ENCODE measurements around the gene SCFD2. TPM values are rescaled to one million over a fixed set of nuclear protein-coding genes. Genes with fewer than 3 reads are reported as not detected.

The SCFD2 gene
- total RNA-seq, 1 donor from 2014 or later, result 14.3 TPM

GRCh38 chr4:53003959-53004358 lies 361.9 kb downstream of the SCFD2 start:
- TF ChIP-seq CTCF (IDR thresholded peaks at IDR 0.05), result no peak
- H3K9me3 ChIP-seq, result no peaks in the 10 kb centered on the region
- H3K27ac ChIP-seq, result no peak overlapping the region
- no peak overlapping the region for H3K4me3 ChIP-seq
- ATAC-seq (no peak), DNase-seq (no peak)
- H3K36me3 ChIP-seq, result no peaks in the 10 kb centered on the region
- intact Hi-C loops (cut with DNase I), result no loop called here
- no peaks in the 10 kb centered on the region for H3K27me3 ChIP-seq
- no peaks in the 10 kb centered on the region for H3K4me1 ChIP-seq

GRCh38 chr4:53000560-53000959 lies 365.3 kb downstream of the SCFD2 start:
- Histone ChIP-seq H3K27ac (no peak overlapping the region), H3K9me3 (no peaks in the 10 kb centered on the region), H3K4me1 (peaks cover 7% of the 10 kb centered on the region), H3K4me3 (no peak overlapping the region), H3K27me3 (no peaks in the 10 kb centered on the region), H3K36me3 (no peaks in the 10 kb centered on the region)
- no peak for TF ChIP-seq CTCF (IDR thresholded peaks at IDR 0.05)
- ATAC-seq (no peak), DNase-seq (no peak)
- intact Hi-C loops (cut with DNase I), result no loop called here

- intact Hi-C loops (cut with DNase I), result no loop called here
- no peak overlapping the region for H3K27ac ChIP-seq
- peaks cover 7% of the 10 kb centered on the region for H3K4me1 ChIP-seq
- H3K4me3 ChIP-seq, result no peak overlapping the region
- no peaks in the 10 kb centered on the region for H3K27me3 ChIP-seq
- no peaks in the 10 kb centered on the region for H3K9me3 ChIP-seq
- DNase-seq, result no peak
- no peaks in the 10 kb centered on the region for H3K36me3 ChIP-seq
- TF ChIP-seq CTCF (IDR thresholded peaks at IDR 0.05), result no peak
- ATAC-seq, result peak; percentile 27
Observed at GRCh38 chr4:52999626-53000025, 366.2 kb downstream of the SCFD2 start.

- no peak for TF ChIP-seq CTCF (IDR thresholded peaks at IDR 0.05)
- DNase-seq (no peak), ATAC-seq (no peak)
- no peak overlapping the region for H3K4me3 ChIP-seq
- H3K27ac ChIP-seq, result peak overlapping the region; percentile 81
- H3K27me3 ChIP-seq, result no peaks in the 10 kb centered on the region
- intact Hi-C loops (cut with DNase I), result no loop called here
- H3K9me3 ChIP-seq, result no peaks in the 10 kb centered on the region
- peaks cover 7% of the 10 kb centered on the region for H3K4me1 ChIP-seq
- H3K36me3 ChIP-seq, result no peaks in the 10 kb centered on the region
Observed at GRCh38 chr4:52998413-52998812, 367.4 kb downstream of the SCFD2 start.

- intact Hi-C loops (cut with DNase I), result no loop called here
- DNase-seq (no peak), ATAC-seq (no peak)
- peak overlapping the region; percentile 81 for H3K27ac ChIP-seq
- TF ChIP-seq CTCF (IDR thresholded peaks at IDR 0.05), result no peak
- H3K4me1 ChIP-seq, result peaks cover 7% of the 10 kb centered on the region
- H3K27me3 ChIP-seq, result no peaks in the 10 kb centered on the region
- no peak overlapping the region for H3K4me3 ChIP-seq
- no peaks in the 10 kb centered on the region for H3K9me3 ChIP-seq
- H3K36me3 ChIP-seq, result no peaks in the 10 kb centered on the region
Observed at GRCh38 chr4:52997132-52997416, 368.8 kb downstream of the SCFD2 start.
